Trophoblast cell (in vitro differentiated cells and primary cell): ENCODE results near the gene ZNF446.

Source experiments
- DNase-seq, 2 donors: peaks; one replicate each; pipeline ENCODE4 v3.0.0-alpha.2; 2016
- H2AFZ ChIP-seq: 2 replicates; pipeline ENCODE4 v1.6.1; 2013; ENCODE audit warnings: low read length, moderate library complexity, mild to moderate bottlenecking; ENCODE audit not compliant: insufficient read depth, poor library complexity
- H2AK5ac ChIP-seq: 2 replicates; pipeline ENCODE4 v1.6.1; 2013; ENCODE audit warnings: mild to moderate bottlenecking, low read length
- H2BK120ac ChIP-seq: 2 replicates; pipeline ENCODE4 v1.6.1; 2013; ENCODE audit warnings: low read length, mild to moderate bottlenecking, moderate library complexity; ENCODE audit not compliant: insufficient read depth, poor library complexity
- H2BK12ac ChIP-seq: 2 replicates; pipeline ENCODE4 v1.6.1; 2013; ENCODE audit warnings: mild to moderate bottlenecking, low read length, moderate library complexity
- H2BK5ac ChIP-seq: 2 replicates; pipeline ENCODE4 v1.6.1; 2013; ENCODE audit warnings: low read length, low read depth, moderate library complexity, mild to moderate bottlenecking; ENCODE audit not compliant: poor library complexity
- H3K14ac ChIP-seq: 2 replicates; pipeline ENCODE4 v1.6.1; 2013; ENCODE audit warnings: mild to moderate bottlenecking, low read length
- H3K18ac ChIP-seq: 2 replicates; pipeline ENCODE4 v1.6.1; 2013; ENCODE audit warnings: mild to moderate bottlenecking, low read length
- H3K23ac ChIP-seq: 2 replicates; pipeline ENCODE4 v1.6.1; 2013; ENCODE audit warnings: low read length
- H3K27ac ChIP-seq: 2 replicates; pipeline ENCODE4 v1.5.1; 2013; ENCODE audit warnings: low read depth, mild to moderate bottlenecking, inconsistent platforms, low read length, moderate library complexity
- H3K27me3 ChIP-seq: 2 replicates; pipeline ENCODE4 v1.6.1; 2013; ENCODE audit warnings: inconsistent platforms, mild to moderate bottlenecking, low read length, moderate library complexity; ENCODE audit not compliant: insufficient read depth
- H3K36me3 ChIP-seq, 2 experiments: 1 replicate in 1 of 2; 2 replicates in 1 of 2; pipeline ENCODE4 v1.6.1; 2013; ENCODE audit warnings: low read length in 2 of 2, mild to moderate bottlenecking in 2 of 2, moderate library complexity in 1 of 2; ENCODE audit not compliant: insufficient read depth in 2 of 2, control insufficient read depth in 1 of 2
- H3K4ac ChIP-seq: 2 replicates; pipeline ENCODE4 v1.6.1; 2013; ENCODE audit warnings: low read depth, mild to moderate bottlenecking, low read length, moderate library complexity
- H3K4me1 ChIP-seq, 2 experiments: 1 replicate in 1 of 2; 2 replicates in 1 of 2; pipeline ENCODE4 v1.6.1; 2013; ENCODE audit warnings: low read length in 2 of 2, mild to moderate bottlenecking in 2 of 2, moderate library complexity in 1 of 2; ENCODE audit not compliant: insufficient read depth in 2 of 2, control insufficient read depth in 1 of 2
- H3K4me2 ChIP-seq: 2 replicates; pipeline ENCODE4 v1.6.1; 2013; ENCODE audit warnings: inconsistent platforms, mild to moderate bottlenecking, low read length, moderate library complexity
- H3K4me3 ChIP-seq: 2 replicates; pipeline ENCODE4 v1.5.1; 2013; ENCODE audit warnings: mild to moderate bottlenecking, low read depth, low read length, inconsistent platforms
- H3K79me1 ChIP-seq: one replicate; pipeline ENCODE4 v1.6.1; 2013; ENCODE audit warnings: low read length
- H3K79me2 ChIP-seq: 2 replicates; pipeline ENCODE4 v1.6.1; 2013; ENCODE audit warnings: low read length, mild to moderate bottlenecking; ENCODE audit not compliant: control insufficient read depth, insufficient read depth, poor library complexity
- H3K9ac ChIP-seq: 2 replicates; pipeline ENCODE4 v1.6.1; 2013; ENCODE audit warnings: mild to moderate bottlenecking, low read length
- H3K9me3 ChIP-seq: 2 replicates; pipeline ENCODE4 v1.6.1; 2013; ENCODE audit warnings: low read depth, mild to moderate bottlenecking, control low read depth, inconsistent platforms, low read length; ENCODE audit not compliant: insufficient read depth
- H4K12ac ChIP-seq: 2 replicates; pipeline ENCODE4 v1.6.1; 2013; ENCODE audit warnings: low read depth, mild to moderate bottlenecking, low read length, moderate library complexity
- H4K8ac ChIP-seq: 2 replicates; pipeline ENCODE4 v1.6.1; 2013; ENCODE audit warnings: low read depth, mild to moderate bottlenecking, low read length, moderate library complexity
- H4K91ac ChIP-seq: one replicate; pipeline ENCODE4 v1.6.1; 2013; ENCODE audit warnings: low read depth, mild to moderate bottlenecking, low read length, moderate library complexity
- WGBS: extraction: QIAGEN DNeasy Blood & Tissue Kit; methylation state at CpG from one replicate; pipeline ENCODE4 v1.1.7; 2013; ENCODE audit warnings: missing lambda C conversion rate; ENCODE audit not compliant: insufficient read length, insufficient coverage; ENCODE audit errors: extremely low coverage; 5-methylcytosine and 5-hydroxymethylcytosine counted together

Gene ZNF446

DNA sequence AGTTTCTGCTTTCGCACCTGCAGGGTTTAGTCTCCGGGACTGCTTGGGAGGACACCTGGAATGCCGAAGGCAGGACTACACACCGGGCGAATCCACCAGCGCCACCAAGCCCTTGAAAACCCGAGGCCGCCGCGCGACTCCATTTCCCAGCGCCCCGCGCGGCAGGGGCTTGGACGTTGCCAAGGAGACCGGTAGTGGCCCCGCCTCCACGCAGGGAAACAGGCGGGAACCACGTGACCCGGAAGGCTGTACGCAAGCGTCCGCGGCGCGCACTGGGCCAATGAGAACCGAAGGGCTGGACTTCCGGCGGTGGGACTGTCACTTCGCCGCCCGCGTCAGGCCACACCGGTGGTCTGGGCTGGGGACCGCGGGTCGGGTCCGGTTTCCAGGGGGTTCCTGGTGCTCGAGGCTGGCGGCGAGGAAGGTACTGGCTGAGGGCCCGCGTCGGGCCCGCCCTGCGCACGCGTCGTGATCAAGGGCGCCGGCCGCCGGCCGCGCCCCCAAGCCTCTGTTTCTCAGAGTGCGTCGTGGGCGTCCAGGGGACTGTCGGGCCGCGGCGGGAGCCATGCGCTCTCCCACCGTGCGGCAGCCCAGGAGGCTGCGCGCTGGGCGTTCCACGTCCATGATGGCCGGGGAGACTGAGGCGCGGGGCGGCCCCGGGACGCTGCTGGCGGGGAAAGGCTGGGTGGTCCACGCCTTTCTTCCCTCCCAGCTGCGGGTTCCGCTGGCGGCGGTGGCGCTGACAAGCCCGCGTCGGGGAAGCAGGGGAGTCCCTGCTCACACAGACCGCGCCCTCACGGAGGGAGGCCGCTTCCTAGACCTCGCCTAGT is 9.2 kb upstream of the ZNF446 start, which contains the start of gene ZNF324:
TSS of gene ZNF324 (plus strand) at position 321 of the 830 bp plus-strand sequence. CDS start 2,106 bp downstream, outside the sequence.
- peak within 1 kb of the TSS; percentile 68 for H3K14ac ChIP-seq

DNA sequence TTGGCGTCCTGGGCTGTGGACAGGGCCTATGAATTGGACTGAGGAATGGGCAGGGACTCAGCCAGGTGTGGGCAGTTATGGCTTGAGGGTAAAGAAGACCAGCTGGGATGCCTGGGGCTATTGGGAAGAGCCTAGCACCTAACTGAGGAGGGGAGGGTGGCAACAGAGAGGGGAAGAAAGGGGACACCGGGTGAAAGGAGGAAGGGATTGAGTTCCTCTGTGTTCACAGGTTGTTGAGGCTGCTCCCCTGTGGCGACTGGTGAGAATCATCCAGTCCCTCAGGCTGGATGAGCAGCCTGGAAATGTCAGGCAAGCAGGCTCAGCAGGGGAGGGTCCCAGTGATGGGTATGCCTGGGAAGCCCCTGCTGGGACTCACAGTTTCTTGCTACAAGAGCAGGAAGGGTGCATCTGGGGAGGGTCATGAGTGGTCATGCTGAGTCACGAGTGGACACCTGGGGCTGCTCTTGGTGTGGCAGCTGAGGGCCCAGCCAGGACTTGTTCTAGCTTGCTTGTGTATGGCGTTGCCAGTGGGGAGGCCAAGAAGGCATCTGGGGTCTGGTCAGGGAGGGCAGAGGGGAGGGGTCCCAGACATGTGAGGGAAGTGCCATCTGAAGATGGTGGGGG is 7.8 kb upstream of the ZNF446 start:
- H4K12ac ChIP-seq = no peak overlapping the region
- WGBS = no CpG with 5 or more reads among the region's 5 CpGs

More for the DNA sequence above, 9.2 kb upstream of the ZNF446 start, which contains the start of gene ZNF324:
- Histone ChIP-seq H3K4me2 (peak within 1 kb of the TSS; percentile 96), H2AK5ac (peak within 1 kb of the TSS; percentile 3), H3K36me3 (peaks cover 24 to 26% of the 10 kb centered on the region in 2 experiments), H2AFZ (peak within 1 kb of the TSS; percentile 87), H3K79me1 (no peaks in the 10 kb centered on the region), H4K91ac (peak within 1 kb of the TSS; percentile 60), H3K4me1 (peaks cover 5 to 11% of the 10 kb centered on the region in 2 experiments), H3K4me3 (peak within 1 kb of the TSS; percentile 96), H2BK5ac (no peak within 1 kb of the TSS), H4K8ac (peak within 1 kb of the TSS; percentile 50), H3K27me3 (no peaks in the 10 kb centered on the region), H3K79me2 (peaks cover 4% of the 10 kb centered on the region), H3K27ac (peak within 1 kb of the TSS; percentile 36), H3K18ac (peak within 1 kb of the TSS; percentile 23), H3K9ac (peak within 1 kb of the TSS; percentile 82), H3K9me3 (no peaks in the 10 kb centered on the region), H3K23ac (no peak within 1 kb of the TSS), H2BK120ac (no peak within 1 kb of the TSS), H3K4ac (no peak within 1 kb of the TSS), H2BK12ac (no peak within 1 kb of the TSS), H4K12ac (peak within 1 kb of the TSS; percentile 34)
- peak; percentile 99 for DNase-seq
- no CpG with 5 or more reads among the region's 92 CpGs for WGBS

DNA sequence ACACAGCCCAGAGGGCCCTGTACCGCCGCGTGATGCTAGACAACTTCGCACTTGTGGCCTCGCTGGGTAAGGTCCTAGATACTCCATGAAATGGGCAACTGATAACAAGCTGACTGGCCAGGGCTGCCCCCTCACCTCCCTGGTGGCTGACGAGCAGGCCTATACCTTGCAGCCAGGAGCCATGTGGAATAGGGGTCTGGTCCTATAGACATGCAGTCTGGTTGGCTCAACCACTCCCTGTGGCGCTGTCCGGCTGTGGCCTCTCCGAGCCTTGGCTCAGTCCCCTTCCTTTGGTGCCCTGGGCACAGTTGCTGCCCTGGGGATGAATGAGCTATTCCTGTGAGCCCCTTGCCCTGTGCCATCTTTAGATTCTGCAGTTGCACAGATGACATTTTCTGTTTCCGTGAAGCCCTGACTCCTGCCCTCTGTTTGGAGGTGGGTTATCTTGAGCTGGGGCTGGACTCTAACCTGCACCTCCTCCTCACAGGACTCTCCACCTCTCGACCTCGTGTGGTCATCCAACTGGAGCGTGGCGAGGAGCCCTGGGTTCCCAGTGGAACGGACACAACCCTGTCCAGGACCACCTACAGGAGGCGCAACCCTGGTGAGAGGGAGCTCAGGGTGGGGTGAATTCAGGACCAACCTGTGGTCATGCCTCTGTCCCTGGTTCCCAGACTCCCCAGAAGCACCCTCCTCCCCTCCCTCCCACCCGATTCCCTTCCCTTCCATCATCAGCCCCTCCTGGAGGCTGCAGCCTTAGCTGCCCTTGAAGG is 6.7 kb upstream of the ZNF446 start:
- Histone ChIP-seq H4K8ac (no peak overlapping the region), H3K4me2 (no peak overlapping the region), H2BK12ac (no peak overlapping the region), H3K9me3 (no peaks in the 10 kb centered on the region), H3K27me3 (no peaks in the 10 kb centered on the region), H3K36me3 (peaks cover 36 to 40% of the 10 kb centered on the region in 2 experiments), H4K12ac (no peak overlapping the region), H4K91ac (no peak overlapping the region), H2BK5ac (no peak overlapping the region), H3K4ac (no peak overlapping the region), H3K14ac (no peak overlapping the region), H3K79me2 (peaks cover 4% of the 10 kb centered on the region), H2AFZ (no peak overlapping the region), H2BK120ac (no peak overlapping the region), H3K18ac (no peak overlapping the region), H2AK5ac (no peak overlapping the region), H3K27ac (no peak overlapping the region), H3K9ac (no peak overlapping the region), H3K23ac (no peak overlapping the region), H3K4me3 (no peak overlapping the region), H3K4me1 (peaks cover 5 to 11% of the 10 kb centered on the region in 2 experiments), H3K79me1 (no peaks in the 10 kb centered on the region)
- WGBS = no CpG with 5 or more reads among the region's 17 CpGs
- no peak for DNase-seq

More for the DNA sequence above, 7.8 kb upstream of the ZNF446 start:
- Histone ChIP-seq H3K27ac (no peak overlapping the region), H3K27me3 (no peaks in the 10 kb centered on the region), H2BK120ac (no peak overlapping the region), H3K79me2 (peaks cover 4% of the 10 kb centered on the region), H3K79me1 (no peaks in the 10 kb centered on the region), H2BK5ac (no peak overlapping the region), H4K8ac (no peak overlapping the region), H3K4me2 (peak overlapping the region; percentile 36), H3K18ac (no peak overlapping the region), H3K9ac (peak overlapping the region; percentile 54), H3K14ac (no peak overlapping the region), H3K23ac (no peak overlapping the region), H3K36me3 (peaks cover 36 to 37% of the 10 kb centered on the region in 2 experiments), H2AFZ (no peak overlapping the region), H2BK12ac (no peak overlapping the region), H4K91ac (no peak overlapping the region), H3K9me3 (no peaks in the 10 kb centered on the region), H3K4me3 (peak overlapping the region; percentile 30), H3K4me1 (peaks cover 5 to 11% of the 10 kb centered on the region in 2 experiments), H2AK5ac (no peak overlapping the region), H3K4ac (peak overlapping the region; percentile 4)
- DNase-seq = peak in 1 of 2 donors; percentile 29
